Heart right ventricle (tissue), 16 donors: Measurements from ENCODE around the gene HOXB6. TPM values are rescaled to one million over a fixed set of nuclear protein-coding genes. Genes with fewer than 3 reads are reported as not detected.

Experiments
- ATAC-seq, 8 donors: fragments of 200-7000 bp; cut with Tn5 transposase; one replicate each; pipeline ENCODE4 v1.9.1; 2020; ENCODE audit warnings: mild to moderate bottlenecking in 8 of 8, moderate library complexity in 8 of 8, moderate number of reproducible peaks in 1 of 8
- DNase-seq, 2 donors: peaks; one replicate each; pipeline ENCODE4 v3.0.0-alpha.2; 2020
- H3K27ac ChIP-seq, 10 donors: fragments of 200-600 bp; sonication (generic) in 2 of 10; one replicate each; pipeline versions ENCODE4 v1.5.0 to v1.8.0; 2020 to 2022; ENCODE audit warnings: mild to moderate bottlenecking in 3 of 10
- H3K27me3 ChIP-seq, 7 donors: fragments of 200-600 bp; one replicate each; pipeline ENCODE4 v1.8.0; 2021 to 2022; ENCODE audit warnings: mild to moderate bottlenecking in 2 of 7
- H3K36me3 ChIP-seq, 9 donors: fragments of 200-600 bp; sonication (generic) in 1 of 9; one replicate each; pipeline versions ENCODE4 v1.5.0 to v1.8.0; 2020 to 2022; ENCODE audit warnings: mild to moderate bottlenecking in 2 of 9
- H3K4me1 ChIP-seq, 9 donors: fragments of 200-600 bp; sonication (generic) in 1 of 9; one replicate each; pipeline versions ENCODE4 v1.5.0 to v1.8.0; 2020 to 2022; ENCODE audit warnings: mild to moderate bottlenecking in 4 of 9
- H3K4me3 ChIP-seq, 10 donors: fragments of 200-600 bp; sonication (generic) in 2 of 10; one replicate each; pipeline versions ENCODE4 v1.5.0 to v1.8.0; 2020 to 2022; ENCODE audit warnings: mild to moderate bottlenecking in 7 of 10, moderate library complexity in 2 of 10
- H3K9me3 ChIP-seq, 11 donors: fragments of 200-600 bp in 10 of 11; sonication (generic) in 2 of 11; one replicate each; pipeline versions ENCODE4 v1.5.0 to v1.8.0; 2013 to 2022; ENCODE audit warnings: mild to moderate bottlenecking in 2 of 11, control low read depth in 1 of 11, moderate library complexity in 1 of 11
- CTCF ChIP-seq, 9 donors: fragments of 200-600 bp; sonication (generic) in 2 of 9; IDR thresholded peaks; one replicate each; pipeline versions ENCODE4 v1.5.0 to v1.8.0; 2021 to 2022; ENCODE audit warnings: antibody characterized with exemption in 9 of 9, mild to moderate bottlenecking in 5 of 9, moderate library complexity in 1 of 9
- WGBS, 2 donors: extraction: QIAGEN DNeasy Blood & Tissue Kit; methylation state at CpG; one replicate each; pipeline ENCODE4 v1.1.7; 2013; ENCODE audit warnings: inconsistent platforms in 1 of 2; 5-methylcytosine and 5-hydroxymethylcytosine counted together
- intact Hi-C, 10 donors: fragments of 100-400 bp; cut with DNase I; formaldehyde crosslinking; loops; one replicate each; pipeline versions ENCODE4 v1.11.1 to v1.14.2; 2022
- polyA plus RNA-seq, 2 donors: library from polyadenylated mRNA; stranded (reverse); fragments of 200-250 nt; gene quantifications; one replicate each; pipeline ENCODE4 v1.2.3, GENCODE V29; 2013
- total RNA-seq, 10 donors: library from RNA; stranded (reverse); fragmentation: NEBNext Ultra II Directional in 3 of 10; extraction: Animal tissue kit (Norgen Biotek cat#: 25700) in 3 of 10; gene quantifications; one replicate each; pipeline versions ENCODE4 v1.2.1 to v1.2.4, GENCODE V29; 2021 to 2023
- donor health status: Arrhythmogenic right ventricular cardiomyopathy.
- donor health status: ischemic (EF 13 %, LVEDD 7.1; RV severe dilation, severe dysfunction).
- donor health status: healthy with polysubstance abuse.
- donor health status: DM: no; HTN: yes; CAD: no.
- donor health status: DM: no; HTN: no; CAD: no.
- donor health status: ischemic (EF 25% LVEDD 6.9; RV normal size, moderate dysfunction).
- donor health status: ischemic (EF 25% LVEDD 5.7; RV mildly dilated, moderate dysfunction).
- donor health status: healthy.
- donor health status: DM: yes; HTN: yes; CAD: no.
- donor health status: Ischemic cardiomyopathy.
- donor health status: ischemic (EF 35%, LVEDD 5.7; RV mildly dilated, moderate dysfunction).
- donor health status: nonischemic (EF 11% LVEDD 7.7; RV severe dilation, severe dysfunction).
- donor health status: DM: yes; HTN: yes; CAD: no.
- donor health status: PGD.
- donor health status: ischemic (EF 29% LVEDD 5.4; RV normal size, mild dysfunction).
- donor health status: nonischemic (EF 23%, LVEDD 6.1; RV moderate dilation, normal function).

The HOXB6 gene
- total and polyA plus RNA-seq, 12 donors: 0.14 to 1.2 (median 0.41) TPM; not detected in 2

GRCh38 chr17:48625495-48626244 is 20.9 kb upstream of the HOXB6 start:
- Histone ChIP-seq H3K4me3 (peak overlapping the region; percentile 6 to 41 (median 35)), H3K9me3 (no peaks in the 10 kb centered on the region), H3K36me3 (no peaks in the 10 kb centered on the region), H3K27ac (no peak overlapping the region), H3K27me3 (peaks cover 72 to 100% (median 100%) of the 10 kb centered on the region in 7 donors), H3K4me1 (peaks cover 7 to 27% (median 23%) of the 10 kb centered on the region in 9 donors)
- ATAC-seq (peak in 5 of 8 donors; percentile 25 to 58 (median 46)), DNase-seq (no peak)
- intact Hi-C loops: no loop called here
- TF ChIP-seq CTCF (IDR thresholded peaks at IDR 0.05): no peak
- WGBS, 2 donors: 1% methylated on average over 69 of the region's 69 CpGs

- intact Hi-C loops: no loop called here
- Histone ChIP-seq H3K36me3 (no peaks in the 10 kb centered on the region), H3K27me3 (peaks cover 71 to 100% (median 100%) of the 10 kb centered on the region in 7 donors), H3K4me3 (peak overlapping the region; percentile 6 to 41 (median 35)), H3K9me3 (no peaks in the 10 kb centered on the region), H3K4me1 (peaks cover 7 to 27% (median 23%) of the 10 kb centered on the region in 9 donors), H3K27ac (no peak overlapping the region)
- DNase-seq (no peak), ATAC-seq (peak in 3 of 8 donors; percentile 12 to 20 (median 20))
- TF ChIP-seq CTCF (IDR thresholded peaks at IDR 0.05): no peak
- 2% methylated on average over 64 to 66 of the region's 66 CpGs for WGBS, 2 donors
These were observed 20.0 kb upstream of the HOXB6 start for GRCh38 chr17:48624544-48625494.

- intact Hi-C loops: no loop called here
These were observed 19.3 kb upstream of the HOXB6 start for GRCh38 chr17:48624118-48624517.

More at GRCh38 chr17:48624118-48624517, 19.3 kb upstream of the HOXB6 start:
- Histone ChIP-seq H3K27ac (no peak overlapping the region), H3K4me3 (no peak overlapping the region), H3K36me3 (no peaks in the 10 kb centered on the region), H3K9me3 (no peaks in the 10 kb centered on the region), H3K4me1 (peaks cover 7 to 27% (median 25%) of the 10 kb centered on the region in 9 donors), H3K27me3 (peaks cover 69 to 100% (median 100%) of the 10 kb centered on the region in 7 donors)
- DNase-seq (no peak), ATAC-seq (no peak)
- TF ChIP-seq CTCF (IDR thresholded peaks at IDR 0.05): no peak
- WGBS, 2 donors: 15 to 19% methylated on average over 5 of the region's 5 CpGs
